SK-N-SH (cell line): ENCODE measurements around the gene TRIM29. TPM values are rescaled to one million over a fixed set of nuclear protein-coding genes. Genes with fewer than 3 reads are reported as not detected.

ENCODE experiments used
- CTCF ChIA-PET: fragments of 300-600, 350-600 bp; formaldehyde crosslinking; extraction: SDS; loops from one replicate; lab custom pipeline; 2021; lab: Yijun Ruan, JAX
- POLR2A ChIA-PET: fragments of 350-600 bp; sonication (Branson Sonifier 250); formaldehyde crosslinking; extraction: SDS; loops from one replicate; lab custom pipeline; 2020; ENCODE audit warnings: antibody characterized with exemption, inconsistent platforms; lab: Yijun Ruan, JAX
- DNase-seq: peaks from one replicate; pipeline ENCODE4 v3.0.0; 2012
- H2AFZ ChIP-seq: fragments of 200-600 bp; sonication (generic); 2 replicates; pipeline ENCODE4 v1.8.1; 2016; ENCODE audit warnings: antibody characterized with exemption, mild to moderate bottlenecking, low read depth
- H3F3A ChIP-seq: fragments of 200-600 bp; sonication (generic); replicated peaks from 2 replicates; pipeline ENCODE3; 2016; ENCODE audit warnings: antibody characterized with exemption, mild to moderate bottlenecking; ENCODE audit not compliant: insufficient read depth
- H3K27ac ChIP-seq, 2 experiments: fragments of 200-500 bp in 1 of 2; fragments of 200-600 bp in 1 of 2; sonication (Bioruptor generic) in 1 of 2; sonication (generic), shearing (Covaris generic) in 1 of 2; 2 replicates each; pipeline versions ENCODE4 v1.5.1 to v1.6.1; 2014 to 2016; ENCODE audit warnings: low read depth in 2 of 2, inconsistent platforms in 1 of 2, low read length in 1 of 2, mild to moderate bottlenecking in 1 of 2, mixed read lengths in 1 of 2
- H3K27me3 ChIP-seq: fragments of 200-600 bp; sonication (generic), shearing (Covaris generic); 2 replicates; pipeline ENCODE4 v1.6.1; 2016; ENCODE audit warnings: mixed run types; ENCODE audit not compliant: insufficient read depth
- H3K36me3 ChIP-seq, 2 experiments: fragments of 200-500 bp in 1 of 2; fragments of 200-600 bp in 1 of 2; sonication (Bioruptor generic) in 1 of 2; sonication (generic) in 1 of 2; replicated peaks in 1 of 2; 2 replicates each; pipeline versions ENCODE3 to v1.5.1; 2014 to 2016; ENCODE audit warnings: low read length in 1 of 2, mild to moderate bottlenecking in 1 of 2; ENCODE audit not compliant: insufficient read depth in 2 of 2, control insufficient read depth in 1 of 2
- H3K4me1 ChIP-seq, 2 experiments: fragments of 200-500 bp in 1 of 2; fragments of 200-600 bp in 1 of 2; sonication (Bioruptor generic) in 1 of 2; sonication (generic), shearing (Covaris generic) in 1 of 2; 2 replicates each; pipeline versions ENCODE4 v1.5.1 to v1.6.1; 2014 to 2016; ENCODE audit warnings: low read depth in 1 of 2, low read length in 1 of 2, mixed run types in 1 of 2; ENCODE audit not compliant: insufficient read depth in 2 of 2, control insufficient read depth in 1 of 2
- H3K4me2 ChIP-seq: fragments of 200-600 bp; sonication (generic), shearing (Covaris generic); 2 replicates; pipeline ENCODE4 v1.6.1; 2017; ENCODE audit warnings: mixed run types
- H3K4me3 ChIP-seq, 2 experiments: fragments of 200-500 bp in 1 of 2; fragments of 200-600 bp in 1 of 2; sonication (Bioruptor generic) in 1 of 2; sonication (generic), shearing (Covaris generic) in 1 of 2; 2 replicates each; pipeline versions ENCODE4 v1.5.1 to v1.8.1; 2014 to 2016; ENCODE audit warnings: low read depth in 2 of 2, inconsistent platforms in 1 of 2, low read length in 1 of 2, mild to moderate bottlenecking in 1 of 2, mixed read lengths in 1 of 2, moderate library complexity in 1 of 2
- H3K79me2 ChIP-seq: fragments of 200-600 bp; sonication (generic); 2 replicates; pipeline ENCODE4 v1.8.1; 2017; ENCODE audit warnings: mild to moderate bottlenecking; ENCODE audit not compliant: insufficient read depth
- H3K9ac ChIP-seq: fragments of 200-600 bp; sonication (generic); 2 replicates; pipeline ENCODE4 v1.6.1; 2017; ENCODE audit warnings: mixed run types
- H3K9me2 ChIP-seq: fragments of 200-600 bp; sonication (generic); 2 replicates; pipeline ENCODE4 v1.6.1; 2017; ENCODE audit warnings: mixed run types
- H3K9me3 ChIP-seq: fragments of 200-600 bp; sonication (generic); 2 replicates; pipeline ENCODE4 v1.6.1; 2017; ENCODE audit warnings: mixed run types, mild to moderate bottlenecking, moderate library complexity
- H4K20me1 ChIP-seq: fragments of 200-600 bp; sonication (generic); 2 replicates; pipeline ENCODE4 v1.6.1; 2017; ENCODE audit warnings: mild to moderate bottlenecking, mixed run types; ENCODE audit not compliant: insufficient read depth
- ELF1 ChIP-seq: IDR thresholded peaks from 2 replicates; pipeline ENCODE4 v1.4.0; 2012
- EP300 ChIP-seq, 2 experiments: IDR thresholded peaks; 2 replicates each; pipeline versions ENCODE4 v1.4.0 to v1.6.1; 2012; ENCODE audit warnings: borderline replicate concordance in 1 of 2, low read depth in 1 of 2, low read length in 1 of 2
- FOSL2 ChIP-seq: IDR thresholded peaks from 2 replicates; pipeline ENCODE4 v1.4.0; 2012; ENCODE audit warnings: low read depth, mild to moderate bottlenecking, moderate library complexity, borderline replicate concordance
- NFIC ChIP-seq: IDR thresholded peaks from 2 replicates; pipeline ENCODE4 v1.4.0; 2012; ENCODE audit warnings: borderline replicate concordance
- POLR2AphosphoS5 ChIP-seq: IDR thresholded peaks from 2 replicates; pipeline ENCODE4 v1.6.1; 2012; ENCODE audit warnings: low read depth, low read length
- RCOR1 ChIP-seq: fragments of 150-350 bp; IDR thresholded peaks from 2 replicates; pipeline ENCODE4 v1.6.1; 2017; ENCODE audit warnings: antibody characterized with exemption, low read length
- RFX5 ChIP-seq: IDR thresholded peaks from 2 replicates; pipeline ENCODE4 v1.6.1; 2012; ENCODE audit warnings: mild to moderate bottlenecking, improper control_type of control experiment, low read length
- RXRA ChIP-seq: IDR thresholded peaks from 2 replicates; pipeline ENCODE4 v1.4.0; 2012; ENCODE audit warnings: low read depth, mild to moderate bottlenecking, borderline replicate concordance
- SMC3 ChIP-seq: IDR thresholded peaks from 2 replicates; pipeline ENCODE4 v1.6.1; 2012; ENCODE audit warnings: low read depth, low read length, improper control_type of control experiment
- TAF1 ChIP-seq: IDR thresholded peaks from 2 replicates; pipeline ENCODE4 v1.6.1; 2012; ENCODE audit warnings: low read depth, mild to moderate bottlenecking, low read length, moderate library complexity, borderline replicate concordance
- TCF12 ChIP-seq: IDR thresholded peaks from 2 replicates; pipeline ENCODE4 v1.4.0; 2012
- YY1 ChIP-seq: IDR thresholded peaks from 2 replicates; pipeline ENCODE4 v1.4.0; 2012; ENCODE audit warnings: low read depth, mild to moderate bottlenecking
- WGBS: methylation state at CpG from one replicate; pipeline ENCODE4 v1.1.6; 2017; ENCODE audit warnings: low lambda C conversion rate; 5-methylcytosine and 5-hydroxymethylcytosine counted together
- polyA plus RNA-seq, 3 experiments: library from polyadenylated mRNA; depleted of rRNA; stranded (reverse); fragments of >200 nt; gene quantifications; 2 replicates each; pipeline ENCODE4 v1.2.3, GENCODE V29; 2012
- TF ChIP-seq, protein P1 (sequence below): IDR thresholded peaks from 2 replicates; pipeline ENCODE4 v1.6.1; 2012; ENCODE audit warnings: mild to moderate bottlenecking, low read depth, low read length, moderate library complexity
- TF ChIP-seq, protein P2 (sequence below): IDR thresholded peaks from 2 replicates; pipeline ENCODE4 v1.4.0; 2012; ENCODE audit warnings: low read depth, borderline replicate concordance
- TF ChIP-seq, protein P3 (sequence below): IDR thresholded peaks from 2 replicates; pipeline ENCODE4; 2012
- TF ChIP-seq, protein P4 (sequence below): fragments of 150-350 bp; IDR thresholded peaks from 2 replicates; pipeline ENCODE4 v1.6.1; 2017; ENCODE audit warnings: antibody characterized with exemption, low read length, low read depth, borderline replicate concordance
- TF ChIP-seq, protein P5 (sequence below): IDR thresholded peaks from 2 replicates; pipeline ENCODE4 v1.4.0; 2012; ENCODE audit warnings: low read depth, borderline replicate concordance

TRIM29 gene
- polyA plus RNA-seq, 1 of the 3 experiments (the other 2 are of a cell fraction): 0.03 TPM

DNA sequence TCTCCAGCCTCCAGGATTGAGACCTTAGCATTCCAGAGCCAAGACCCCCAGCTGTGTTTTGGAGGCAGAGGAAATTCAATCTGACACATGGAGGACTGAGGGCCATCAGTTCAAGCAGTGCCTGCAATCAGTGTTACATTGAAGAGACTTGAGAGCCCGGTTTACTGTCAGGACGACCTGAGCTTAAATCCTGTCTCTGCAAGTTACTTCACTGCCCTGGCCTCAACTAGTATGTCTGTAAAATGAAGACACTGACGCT lies 35.1 kb downstream of the TRIM29 start:
- 59% methylated on average over 3 of the region's 3 CpGs for WGBS
- POLR2A ChIA-PET: no interaction called here
- no peak overlapping the region for H3K4me2 ChIP-seq

More for the DNA sequence above, 35.1 kb downstream of the TRIM29 start:
- no peak for DNase-seq
- no peak for TF ChIP-seq EP300 (IDR thresholded peaks at IDR 0.05; ENCODE audit: borderline replicate concordance in 1 of 2, low read depth in 1 of 2, low read length in 1 of 2)
- no peak for TF ChIP-seq FOSL2
- TF ChIP-seq RXRA: no peak
- TF ChIP-seq POLR2AphosphoS5: no peak
- TF ChIP-seq, protein P1, sequence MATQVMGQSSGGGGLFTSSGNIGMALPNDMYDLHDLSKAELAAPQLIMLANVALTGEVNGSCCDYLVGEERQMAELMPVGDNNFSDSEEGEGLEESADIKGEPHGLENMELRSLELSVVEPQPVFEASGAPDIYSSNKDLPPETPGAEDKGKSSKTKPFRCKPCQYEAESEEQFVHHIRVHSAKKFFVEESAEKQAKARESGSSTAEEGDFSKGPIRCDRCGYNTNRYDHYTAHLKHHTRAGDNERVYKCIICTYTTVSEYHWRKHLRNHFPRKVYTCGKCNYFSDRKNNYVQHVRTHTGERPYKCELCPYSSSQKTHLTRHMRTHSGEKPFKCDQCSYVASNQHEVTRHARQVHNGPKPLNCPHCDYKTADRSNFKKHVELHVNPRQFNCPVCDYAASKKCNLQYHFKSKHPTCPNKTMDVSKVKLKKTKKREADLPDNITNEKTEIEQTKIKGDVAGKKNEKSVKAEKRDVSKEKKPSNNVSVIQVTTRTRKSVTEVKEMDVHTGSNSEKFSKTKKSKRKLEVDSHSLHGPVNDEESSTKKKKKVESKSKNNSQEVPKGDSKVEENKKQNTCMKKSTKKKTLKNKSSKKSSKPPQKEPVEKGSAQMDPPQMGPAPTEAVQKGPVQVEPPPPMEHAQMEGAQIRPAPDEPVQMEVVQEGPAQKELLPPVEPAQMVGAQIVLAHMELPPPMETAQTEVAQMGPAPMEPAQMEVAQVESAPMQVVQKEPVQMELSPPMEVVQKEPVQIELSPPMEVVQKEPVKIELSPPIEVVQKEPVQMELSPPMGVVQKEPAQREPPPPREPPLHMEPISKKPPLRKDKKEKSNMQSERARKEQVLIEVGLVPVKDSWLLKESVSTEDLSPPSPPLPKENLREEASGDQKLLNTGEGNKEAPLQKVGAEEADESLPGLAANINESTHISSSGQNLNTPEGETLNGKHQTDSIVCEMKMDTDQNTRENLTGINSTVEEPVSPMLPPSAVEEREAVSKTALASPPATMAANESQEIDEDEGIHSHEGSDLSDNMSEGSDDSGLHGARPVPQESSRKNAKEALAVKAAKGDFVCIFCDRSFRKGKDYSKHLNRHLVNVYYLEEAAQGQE: no peak
- TF ChIP-seq RCOR1: no peak
- TF ChIP-seq, protein P2, sequence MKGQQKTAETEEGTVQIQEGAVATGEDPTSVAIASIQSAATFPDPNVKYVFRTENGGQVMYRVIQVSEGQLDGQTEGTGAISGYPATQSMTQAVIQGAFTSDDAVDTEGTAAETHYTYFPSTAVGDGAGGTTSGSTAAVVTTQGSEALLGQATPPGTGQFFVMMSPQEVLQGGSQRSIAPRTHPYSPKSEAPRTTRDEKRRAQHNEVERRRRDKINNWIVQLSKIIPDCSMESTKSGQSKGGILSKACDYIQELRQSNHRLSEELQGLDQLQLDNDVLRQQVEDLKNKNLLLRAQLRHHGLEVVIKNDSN: no peak
- TF ChIP-seq, protein P3, sequence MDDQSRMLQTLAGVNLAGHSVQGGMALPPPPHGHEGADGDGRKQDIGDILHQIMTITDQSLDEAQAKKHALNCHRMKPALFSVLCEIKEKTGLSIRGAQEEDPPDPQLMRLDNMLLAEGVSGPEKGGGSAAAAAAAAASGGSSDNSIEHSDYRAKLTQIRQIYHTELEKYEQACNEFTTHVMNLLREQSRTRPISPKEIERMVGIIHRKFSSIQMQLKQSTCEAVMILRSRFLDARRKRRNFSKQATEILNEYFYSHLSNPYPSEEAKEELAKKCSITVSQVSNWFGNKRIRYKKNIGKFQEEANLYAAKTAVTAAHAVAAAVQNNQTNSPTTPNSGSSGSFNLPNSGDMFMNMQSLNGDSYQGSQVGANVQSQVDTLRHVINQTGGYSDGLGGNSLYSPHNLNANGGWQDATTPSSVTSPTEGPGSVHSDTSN: no peak
- TF ChIP-seq RFX5: no peak
- TF ChIP-seq, protein P4, sequence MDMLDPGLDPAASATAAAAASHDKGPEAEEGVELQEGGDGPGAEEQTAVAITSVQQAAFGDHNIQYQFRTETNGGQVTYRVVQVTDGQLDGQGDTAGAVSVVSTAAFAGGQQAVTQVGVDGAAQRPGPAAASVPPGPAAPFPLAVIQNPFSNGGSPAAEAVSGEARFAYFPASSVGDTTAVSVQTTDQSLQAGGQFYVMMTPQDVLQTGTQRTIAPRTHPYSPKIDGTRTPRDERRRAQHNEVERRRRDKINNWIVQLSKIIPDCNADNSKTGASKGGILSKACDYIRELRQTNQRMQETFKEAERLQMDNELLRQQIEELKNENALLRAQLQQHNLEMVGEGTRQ: no peak
- TF ChIP-seq, protein P5, sequence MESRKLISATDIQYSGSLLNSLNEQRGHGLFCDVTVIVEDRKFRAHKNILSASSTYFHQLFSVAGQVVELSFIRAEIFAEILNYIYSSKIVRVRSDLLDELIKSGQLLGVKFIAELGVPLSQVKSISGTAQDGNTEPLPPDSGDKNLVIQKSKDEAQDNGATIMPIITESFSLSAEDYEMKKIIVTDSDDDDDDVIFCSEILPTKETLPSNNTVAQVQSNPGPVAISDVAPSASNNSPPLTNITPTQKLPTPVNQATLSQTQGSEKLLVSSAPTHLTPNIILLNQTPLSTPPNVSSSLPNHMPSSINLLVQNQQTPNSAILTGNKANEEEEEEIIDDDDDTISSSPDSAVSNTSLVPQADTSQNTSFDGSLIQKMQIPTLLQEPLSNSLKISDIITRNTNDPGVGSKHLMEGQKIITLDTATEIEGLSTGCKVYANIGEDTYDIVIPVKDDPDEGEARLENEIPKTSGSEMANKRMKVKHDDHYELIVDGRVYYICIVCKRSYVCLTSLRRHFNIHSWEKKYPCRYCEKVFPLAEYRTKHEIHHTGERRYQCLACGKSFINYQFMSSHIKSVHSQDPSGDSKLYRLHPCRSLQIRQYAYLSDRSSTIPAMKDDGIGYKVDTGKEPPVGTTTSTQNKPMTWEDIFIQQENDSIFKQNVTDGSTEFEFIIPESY: no peak
- no peak for TF ChIP-seq TCF12
- TF ChIP-seq TAF1: no peak
- no peak for TF ChIP-seq ELF1
- no peak for TF ChIP-seq YY1
- TF ChIP-seq SMC3: no peak
- no peak for TF ChIP-seq NFIC
- Histone ChIP-seq H3K9me3 (no peaks in the 10 kb centered on the region), H3K27me3 (peaks cover 17% of the 10 kb centered on the region; the same call in 1 of the 2 replicates), H3K9me2 (no peaks in the 10 kb centered on the region), H2AFZ (no peak overlapping the region), H3K36me3 (no peaks in the 10 kb centered on the region), H3K4me1 (peaks cover 0 to 53% of the 10 kb centered on the region in 2 experiments; a peak in 1 of 4 replicates), H3K9ac (no peak overlapping the region), H3F3A (no peaks in the 10 kb centered on the region), H3K27ac (no peak overlapping the region), H3K4me3 (no peak overlapping the region), H3K79me2 (no peaks in the 10 kb centered on the region), H4K20me1 (no peaks in the 10 kb centered on the region)
- CTCF ChIA-PET: interaction anchor here (1.3 kb wide), 1 partner anchor 622 kb away, joined by 4 read pairs; no protein-coding TSS in a partner anchor
